Sigmoid colon (tissue), 7 donors: ENCODE results near the gene TPM4. TPM values are rescaled to one million over a fixed set of nuclear protein-coding genes. Genes with fewer than 3 reads are reported as not detected.

ENCODE experiments used
- DNase-seq: peaks from one replicate; pipeline ENCODE4 v3.0.0-alpha.2; 2019
- H3K27ac ChIP-seq, 4 donors: fragments of 200-600 bp; sonication (generic); one replicate each; pipeline ENCODE4 v1.5.1; 2016 to 2019; ENCODE audit warnings: mild to moderate bottlenecking in 1 of 4
- H3K27me3 ChIP-seq, 3 donors: fragments of 200-600 bp; sonication (generic); one replicate each; pipeline ENCODE4 v1.5.1; 2019; ENCODE audit warnings: mild to moderate bottlenecking in 1 of 3
- H3K36me3 ChIP-seq, 4 donors: fragments of 200-600 bp; sonication (generic); one replicate each; pipeline ENCODE4 v1.5.1; 2016 to 2019
- H3K4me1 ChIP-seq, 4 donors: fragments of 200-600 bp; sonication (generic); one replicate each; pipeline ENCODE4 v1.5.1; 2017 to 2019
- H3K4me3 ChIP-seq, 4 donors: fragments of 200-600 bp; sonication (generic); one replicate each; pipeline ENCODE4 v1.5.1; 2017 to 2019; ENCODE audit warnings: mild to moderate bottlenecking in 2 of 4, moderate library complexity in 1 of 4
- H3K9me3 ChIP-seq, 4 donors: fragments of 200-600 bp in 3 of 4; sonication (generic) in 3 of 4; one replicate each; pipeline versions ENCODE4 v1.5.1 to v1.6.1; 2013 to 2019
- CTCF ChIP-seq, 4 experiments: fragments of 450-650 bp in 3 of 4; fragments of 200-600 bp in 1 of 4; IDR thresholded peaks; one replicate each; pipeline ENCODE4 v1.5.1; 2016 to 2019; ENCODE audit warnings: antibody characterized with exemption in 4 of 4, mild to moderate bottlenecking in 3 of 4, moderate library complexity in 2 of 4
- EP300 ChIP-seq, 4 donors: sonication (generic); formaldehyde crosslinking; IDR thresholded peaks; one replicate each; pipeline ENCODE4 v1.6.1; 2017; ENCODE audit warnings: antibody characterized with exemption in 4 of 4
- POLR2A ChIP-seq, 2 donors: fragments of 450-650 bp; IDR thresholded peaks; one replicate each; pipeline ENCODE4 v1.6.1; 2016; ENCODE audit warnings: antibody characterized with exemption in 2 of 2, mild to moderate bottlenecking in 2 of 2, moderate library complexity in 2 of 2
- POLR2AphosphoS5 ChIP-seq, 4 donors: sonication (generic); formaldehyde crosslinking; IDR thresholded peaks; one replicate each; pipeline ENCODE4 v1.6.1; 2017; ENCODE audit warnings: antibody characterized with exemption in 4 of 4
- WGBS, 2 donors: extraction: QIAGEN DNeasy Blood & Tissue Kit; methylation state at CpG; one replicate each; pipeline ENCODE4 v1.1.7; 2013; 5-methylcytosine and 5-hydroxymethylcytosine counted together
- intact Hi-C: fragments of 100-400 bp; cut with DNase I; formaldehyde crosslinking; loops from one replicate; pipeline ENCODE4 v1.15.1; 2023
- polyA plus RNA-seq, 3 donors: library from polyadenylated mRNA; stranded (reverse); fragments of 200-250 nt; gene quantifications; one replicate each; pipeline ENCODE4 v1.2.3, GENCODE V29; 2013
- total RNA-seq, 4 donors: library from RNA; depleted of rRNA; stranded (reverse); fragments of >200 nt; gene quantifications; one replicate each; pipeline ENCODE4 v1.1.0, GENCODE V29; 2016
- donor health status: healthy with polysubstance abuse.
- donor health status: Bipolar disorder and iron deficiency.
- donor health status: healthy.

TPM4 gene
- total and polyA plus RNA-seq, 7 donors: 222 to 826 (median 374) TPM

DNA sequence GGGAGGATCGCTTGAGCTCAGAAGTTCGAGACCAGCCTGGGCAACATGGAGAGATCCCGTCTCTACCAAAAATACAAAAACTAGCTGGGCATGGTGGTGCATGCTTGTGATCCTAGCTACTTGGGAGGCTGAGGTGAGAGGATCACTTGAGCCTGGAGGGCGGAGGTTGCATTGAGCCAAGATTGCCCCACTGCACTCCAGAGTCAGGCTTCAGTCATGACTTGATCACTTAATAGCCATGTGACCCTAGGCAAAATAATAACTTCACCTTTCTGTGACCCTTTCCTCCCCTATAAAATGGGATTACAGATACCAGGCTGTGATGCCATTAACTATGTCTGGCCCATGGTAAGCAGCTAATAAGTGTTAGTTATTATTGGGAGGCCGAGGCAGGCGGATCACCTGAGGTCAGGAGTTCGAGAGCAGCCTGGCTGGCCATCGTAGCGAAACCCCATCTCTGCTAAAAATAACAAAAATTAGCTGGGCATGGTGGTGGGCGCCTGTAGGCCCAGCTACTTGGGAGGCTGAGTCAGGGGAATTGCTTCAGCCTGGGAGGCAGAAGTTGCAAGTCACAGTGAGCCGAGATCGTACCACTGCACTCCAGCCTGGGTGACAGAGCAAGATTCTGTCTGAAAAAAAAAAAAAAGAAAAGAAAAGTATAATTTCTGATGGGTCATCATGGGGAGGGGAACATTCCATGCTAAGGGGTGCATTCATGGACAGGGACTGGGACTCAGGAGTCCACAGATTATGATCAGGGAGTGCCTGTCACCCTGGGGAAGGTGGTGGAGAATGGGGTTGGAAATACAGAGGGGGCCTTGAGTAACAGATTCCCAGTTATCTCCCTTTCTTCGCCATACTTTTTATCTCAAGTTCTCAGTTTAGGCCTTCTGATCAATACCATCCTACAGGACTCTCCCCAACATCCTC, 15.5 kb downstream of the TPM4 start:
- 97% methylated on average over 13 of the region's 13 CpGs for WGBS, 2 donors

DNA sequence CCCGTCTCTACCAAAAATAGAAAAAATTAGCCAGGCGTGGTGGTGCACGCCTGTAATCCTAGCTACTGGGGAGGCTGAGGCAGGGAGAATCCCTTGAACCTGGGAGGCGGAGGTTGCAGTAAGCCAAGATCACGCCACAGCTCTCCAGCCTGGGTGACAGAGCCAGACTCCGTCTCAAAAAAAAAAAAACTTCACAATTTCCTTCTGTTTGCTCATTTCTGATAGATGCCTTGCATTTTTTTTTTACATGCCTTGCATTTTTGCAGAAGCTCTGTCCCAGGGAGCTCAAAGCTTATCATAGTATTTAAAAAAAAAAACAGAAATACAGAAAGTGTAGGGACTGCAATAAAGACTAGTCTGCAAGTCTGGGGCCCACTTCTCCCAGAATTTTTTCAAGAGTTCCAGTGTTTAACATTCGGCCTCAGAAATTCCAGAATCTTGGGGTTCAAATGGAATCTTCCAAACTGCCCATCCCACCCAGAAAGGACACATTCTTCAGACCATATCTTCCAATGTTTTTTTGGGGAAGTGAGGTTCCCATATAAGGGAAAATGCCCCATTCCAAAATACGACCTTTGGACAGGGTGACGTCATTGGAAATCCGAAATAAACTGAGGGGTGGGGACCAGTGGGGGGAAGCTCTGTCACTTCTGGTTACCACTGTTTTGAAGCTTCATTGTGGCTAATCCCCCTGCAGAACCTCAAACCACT, 18.2 kb downstream of the TPM4 start:
- 74 to 75% methylated on average over 10 of the region's 10 CpGs for WGBS, 2 donors
- intact Hi-C loops: loop anchor here (1.0 kb wide), 1 partner anchor 27 kb away; no protein-coding TSS in a partner anchor
- Histone ChIP-seq H3K4me1 (peaks cover 0 to 68% (median 33%) of the 10 kb centered on the region in 4 donors), H3K36me3 (peaks cover 69 to 100% (median 95%) of the 10 kb centered on the region in 4 donors), H3K27ac (peak overlapping the region; percentile 66 to 100 (median 86)), H3K4me3 (no peak overlapping the region), H3K9me3 (no peaks in the 10 kb centered on the region), H3K27me3 (no peaks in the 10 kb centered on the region)
- no peak for TF ChIP-seq POLR2A (IDR thresholded peaks at IDR 0.05)
- TF ChIP-seq POLR2AphosphoS5 (IDR thresholded peaks at IDR 0.05): no peak
- TF ChIP-seq CTCF (IDR thresholded peaks at IDR 0.05): no peak
- no peak for TF ChIP-seq EP300 (IDR thresholded peaks at IDR 0.05)
- no peak for DNase-seq

More for the DNA sequence above, 15.5 kb downstream of the TPM4 start:
- H3K4me3 ChIP-seq: no peak overlapping the region
- H3K27ac ChIP-seq: peak overlapping the region; percentile 72 to 100 (median 98)
- no peak for DNase-seq
- intact Hi-C loops: no loop called here
- peaks cover 71 to 100% (median 98%) of the 10 kb centered on the region in 4 donors for H3K36me3 ChIP-seq
- no peaks in the 10 kb centered on the region for H3K9me3 ChIP-seq
- no peaks in the 10 kb centered on the region for H3K27me3 ChIP-seq
- peaks cover 0 to 83% (median 45%) of the 10 kb centered on the region in 4 donors for H3K4me1 ChIP-seq
- TF ChIP-seq POLR2AphosphoS5 (IDR thresholded peaks at IDR 0.05) (peak in 1 of 4 donors; percentile 33), POLR2A (IDR thresholded peaks at IDR 0.05) (no peak), CTCF (IDR thresholded peaks at IDR 0.05) (no peak), EP300 (IDR thresholded peaks at IDR 0.05) (no peak)

GRCh38 chr19:16095071-16095571, 18.8 kb downstream of the TPM4 start:
- Histone ChIP-seq H3K27me3 (no peaks in the 10 kb centered on the region), H3K9me3 (no peaks in the 10 kb centered on the region), H3K4me3 (no peak overlapping the region), H3K4me1 (peaks cover 0 to 65% (median 32%) of the 10 kb centered on the region in 4 donors), H3K36me3 (peaks cover 63 to 100% (median 95%) of the 10 kb centered on the region in 4 donors), H3K27ac (peak overlapping the region; percentile 66 to 100 (median 86))
- TF ChIP-seq CTCF (IDR thresholded peaks at IDR 0.05) (no peak), POLR2AphosphoS5 (IDR thresholded peaks at IDR 0.05) (peak in 2 of 4 donors; percentile 3 to 5)
- WGBS, 2 donors: 62 to 81% methylated on average over 13 of the region's 13 CpGs
- intact Hi-C loops: loop anchor here (1.0 kb wide), 1 partner anchor 28 kb away; no protein-coding TSS in a partner anchor
- no peak for DNase-seq

- Histone ChIP-seq H3K4me1 (peaks cover 0 to 56% (median 32%) of the 10 kb centered on the region in 4 donors), H3K36me3 (peaks cover 56 to 100% (median 95%) of the 10 kb centered on the region in 4 donors), H3K27me3 (no peaks in the 10 kb centered on the region), H3K27ac (peak overlapping the region; percentile 66 to 100 (median 86)), H3K9me3 (no peaks in the 10 kb centered on the region), H3K4me3 (no peak overlapping the region)
- DNase-seq: no peak
- TF ChIP-seq POLR2A (IDR thresholded peaks at IDR 0.05): no peak
- TF ChIP-seq EP300 (IDR thresholded peaks at IDR 0.05): no peak
- TF ChIP-seq POLR2AphosphoS5 (IDR thresholded peaks at IDR 0.05): peak; percentile 4 to 58 (median 44)
- no peak for TF ChIP-seq CTCF (IDR thresholded peaks at IDR 0.05)
- intact Hi-C loops: no loop called here
- WGBS, 2 donors: 66 to 69% methylated on average over 10 of the region's 10 CpGs
Measured at GRCh38 chr19:16096280-16096855, 20.1 kb downstream of the TPM4 start.
